ENCODE measurements around the gene PRAMEF13.
"Not testable (repeated sequence)": the region's sequence is repeated elsewhere in the genome, so short reads cannot be mapped to it uniquely, and the experiment has no call there.

GRCh38 chr1:13234057-13234456 is 32.8 kb upstream of the PRAMEF13 start:
- not testable (repeated sequence) for TF ChIP-seq CTCF, POLR2A (IDR thresholded peaks at IDR 0.05)
